Panc1 (cell line): Measurements from ENCODE around the gene PARP3.

Source experiments
- TF ChIP-seq, protein P1 (sequence below): fragments of 450-650 bp; IDR thresholded peaks from 2 replicates; pipeline ENCODE4 v1.5.1; 2017; ENCODE audit warnings: mild to moderate bottlenecking
- TF ChIP-seq, protein P2 (sequence below), 2 experiments: IDR thresholded peaks; 2 replicates each; pipeline ENCODE4 v1.6.1; 2011 to 2012; ENCODE audit warnings: low read depth in 2 of 2, control low read depth in 1 of 2, low read length in 1 of 2, mild to moderate bottlenecking in 1 of 2, moderate library complexity in 1 of 2; ENCODE audit not compliant: insufficient read depth in 1 of 2

DNA sequence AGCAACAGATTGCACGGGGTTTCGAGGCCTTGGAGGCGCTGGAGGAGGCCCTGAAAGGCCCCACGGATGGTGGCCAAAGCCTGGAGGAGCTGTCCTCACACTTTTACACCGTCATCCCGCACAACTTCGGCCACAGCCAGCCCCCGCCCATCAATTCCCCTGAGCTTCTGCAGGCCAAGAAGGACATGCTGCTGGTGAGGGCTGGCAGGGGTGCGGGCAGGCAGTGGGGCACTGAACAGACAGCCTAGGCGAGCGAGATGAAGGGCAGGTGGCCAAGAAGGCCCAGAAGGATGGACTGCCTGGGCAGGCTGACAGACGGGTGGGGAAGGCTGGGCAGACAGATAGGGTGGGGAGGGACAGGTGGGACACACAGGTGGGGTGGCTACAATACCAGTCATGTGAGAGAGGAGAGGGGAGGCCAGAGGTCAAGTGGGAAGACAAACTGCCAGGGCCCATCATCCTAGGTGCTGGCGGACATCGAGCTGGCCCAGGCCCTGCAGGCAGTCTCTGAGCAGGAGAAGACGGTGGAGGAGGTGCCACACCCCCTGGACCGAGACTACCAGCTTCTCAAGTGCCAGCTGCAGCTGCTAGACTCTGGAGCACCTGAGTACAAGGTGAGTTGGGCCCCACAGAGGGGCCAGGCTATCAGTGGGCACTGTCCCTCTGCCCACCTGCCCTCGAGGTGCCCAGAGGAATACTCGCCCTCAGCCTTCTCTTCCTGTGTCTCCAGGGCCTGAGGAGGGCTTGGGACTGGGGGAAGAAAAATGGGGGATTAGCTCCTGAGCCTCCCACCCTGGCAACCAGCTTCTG, 3.1 kb downstream of the PARP3 start:
- TF ChIP-seq, protein P1, sequence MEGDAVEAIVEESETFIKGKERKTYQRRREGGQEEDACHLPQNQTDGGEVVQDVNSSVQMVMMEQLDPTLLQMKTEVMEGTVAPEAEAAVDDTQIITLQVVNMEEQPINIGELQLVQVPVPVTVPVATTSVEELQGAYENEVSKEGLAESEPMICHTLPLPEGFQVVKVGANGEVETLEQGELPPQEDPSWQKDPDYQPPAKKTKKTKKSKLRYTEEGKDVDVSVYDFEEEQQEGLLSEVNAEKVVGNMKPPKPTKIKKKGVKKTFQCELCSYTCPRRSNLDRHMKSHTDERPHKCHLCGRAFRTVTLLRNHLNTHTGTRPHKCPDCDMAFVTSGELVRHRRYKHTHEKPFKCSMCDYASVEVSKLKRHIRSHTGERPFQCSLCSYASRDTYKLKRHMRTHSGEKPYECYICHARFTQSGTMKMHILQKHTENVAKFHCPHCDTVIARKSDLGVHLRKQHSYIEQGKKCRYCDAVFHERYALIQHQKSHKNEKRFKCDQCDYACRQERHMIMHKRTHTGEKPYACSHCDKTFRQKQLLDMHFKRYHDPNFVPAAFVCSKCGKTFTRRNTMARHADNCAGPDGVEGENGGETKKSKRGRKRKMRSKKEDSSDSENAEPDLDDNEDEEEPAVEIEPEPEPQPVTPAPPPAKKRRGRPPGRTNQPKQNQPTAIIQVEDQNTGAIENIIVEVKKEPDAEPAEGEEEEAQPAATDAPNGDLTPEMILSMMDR: no peak
- TF ChIP-seq, protein P2, sequence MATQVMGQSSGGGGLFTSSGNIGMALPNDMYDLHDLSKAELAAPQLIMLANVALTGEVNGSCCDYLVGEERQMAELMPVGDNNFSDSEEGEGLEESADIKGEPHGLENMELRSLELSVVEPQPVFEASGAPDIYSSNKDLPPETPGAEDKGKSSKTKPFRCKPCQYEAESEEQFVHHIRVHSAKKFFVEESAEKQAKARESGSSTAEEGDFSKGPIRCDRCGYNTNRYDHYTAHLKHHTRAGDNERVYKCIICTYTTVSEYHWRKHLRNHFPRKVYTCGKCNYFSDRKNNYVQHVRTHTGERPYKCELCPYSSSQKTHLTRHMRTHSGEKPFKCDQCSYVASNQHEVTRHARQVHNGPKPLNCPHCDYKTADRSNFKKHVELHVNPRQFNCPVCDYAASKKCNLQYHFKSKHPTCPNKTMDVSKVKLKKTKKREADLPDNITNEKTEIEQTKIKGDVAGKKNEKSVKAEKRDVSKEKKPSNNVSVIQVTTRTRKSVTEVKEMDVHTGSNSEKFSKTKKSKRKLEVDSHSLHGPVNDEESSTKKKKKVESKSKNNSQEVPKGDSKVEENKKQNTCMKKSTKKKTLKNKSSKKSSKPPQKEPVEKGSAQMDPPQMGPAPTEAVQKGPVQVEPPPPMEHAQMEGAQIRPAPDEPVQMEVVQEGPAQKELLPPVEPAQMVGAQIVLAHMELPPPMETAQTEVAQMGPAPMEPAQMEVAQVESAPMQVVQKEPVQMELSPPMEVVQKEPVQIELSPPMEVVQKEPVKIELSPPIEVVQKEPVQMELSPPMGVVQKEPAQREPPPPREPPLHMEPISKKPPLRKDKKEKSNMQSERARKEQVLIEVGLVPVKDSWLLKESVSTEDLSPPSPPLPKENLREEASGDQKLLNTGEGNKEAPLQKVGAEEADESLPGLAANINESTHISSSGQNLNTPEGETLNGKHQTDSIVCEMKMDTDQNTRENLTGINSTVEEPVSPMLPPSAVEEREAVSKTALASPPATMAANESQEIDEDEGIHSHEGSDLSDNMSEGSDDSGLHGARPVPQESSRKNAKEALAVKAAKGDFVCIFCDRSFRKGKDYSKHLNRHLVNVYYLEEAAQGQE (IDR thresholded peaks at IDR 0.05; ENCODE audit: insufficient read depth in 1 of 2, low read depth in 2 of 2, low read length in 1 of 2): no peak
